NCI-H510A treated with DMSO at 0.1 percent for 48 hours (cell line): ENCODE data around the gene MTA1.
A peak's percentile ranks its signal among the peaks of the same experiment; 100 is the strongest.

Experiments used
- DNase-seq: peaks from one replicate; lab custom pipeline; 2025; lab: John Stamatoyannopoulos, UW

Gene MTA1

DNA sequence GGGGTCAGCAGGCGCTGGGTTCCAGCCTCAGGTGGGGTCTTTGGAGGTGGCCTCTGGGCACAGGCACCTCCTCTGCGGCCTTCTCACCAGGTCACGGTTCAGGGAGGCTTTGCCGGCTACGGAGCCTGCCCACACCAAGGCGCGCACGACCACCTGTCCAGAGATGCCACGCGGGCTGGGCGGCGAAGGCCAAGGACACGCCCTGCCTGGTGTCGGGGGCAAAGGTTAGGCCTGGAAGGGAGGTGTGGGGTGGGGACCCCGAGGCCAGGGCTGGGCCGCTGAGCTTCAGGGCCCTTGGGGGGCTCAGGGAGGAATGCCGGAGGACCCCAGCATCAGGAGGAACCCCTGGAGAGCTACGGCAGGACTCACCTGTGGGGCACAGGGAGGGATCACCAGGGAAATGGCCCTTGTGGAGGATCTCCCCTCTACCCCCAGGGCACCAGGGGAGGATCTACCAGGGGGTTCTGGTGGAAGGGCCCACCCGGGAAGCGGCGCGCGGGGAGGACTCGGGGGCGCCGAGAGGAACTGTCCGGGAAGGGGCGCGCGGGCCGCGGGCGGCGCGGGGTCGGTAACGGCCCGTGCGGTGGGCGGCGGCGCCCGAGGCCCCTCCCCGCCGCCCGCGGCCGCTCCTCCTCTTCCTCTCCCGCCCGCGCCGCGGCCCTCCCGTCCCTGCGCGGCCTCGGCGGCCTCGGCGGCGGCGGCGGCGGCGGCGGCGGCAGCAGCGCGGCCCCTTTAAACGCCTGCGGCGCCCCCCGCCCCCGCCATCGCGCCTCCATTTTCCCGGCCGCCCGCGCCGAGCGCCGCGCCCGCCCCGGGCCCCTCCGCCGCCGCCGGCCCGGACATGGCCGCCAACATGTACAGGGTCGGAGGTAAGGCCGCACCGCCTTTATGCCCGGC lies at the start of gene MTA1:
TSS of gene MTA1 (plus strand) at position 633 of the 897 bp plus-strand sequence. CDS start at position 842, 209 bp downstream.
- DNase-seq = peak; percentile 23

DNA sequence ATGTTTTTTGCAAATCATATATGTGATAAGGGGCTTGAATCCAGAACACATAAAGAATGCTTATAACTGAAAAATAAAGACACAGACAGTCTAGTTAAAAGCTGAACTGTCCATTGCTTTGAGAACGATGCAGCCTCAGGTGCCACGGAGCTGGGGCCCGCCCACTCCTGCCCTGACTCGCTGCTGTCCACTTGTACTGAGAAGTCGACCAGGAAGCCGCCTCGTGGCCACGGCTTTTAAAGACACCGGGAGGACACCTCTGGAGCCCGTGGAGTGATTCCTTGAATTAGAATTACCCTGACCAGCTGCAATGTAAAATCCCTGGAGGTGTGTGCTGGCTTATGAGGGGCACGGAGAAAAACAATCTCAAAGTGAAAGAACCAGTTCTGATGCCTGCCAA lies 45.2 kb upstream of the MTA1 start:
- no peak for DNase-seq

DNA sequence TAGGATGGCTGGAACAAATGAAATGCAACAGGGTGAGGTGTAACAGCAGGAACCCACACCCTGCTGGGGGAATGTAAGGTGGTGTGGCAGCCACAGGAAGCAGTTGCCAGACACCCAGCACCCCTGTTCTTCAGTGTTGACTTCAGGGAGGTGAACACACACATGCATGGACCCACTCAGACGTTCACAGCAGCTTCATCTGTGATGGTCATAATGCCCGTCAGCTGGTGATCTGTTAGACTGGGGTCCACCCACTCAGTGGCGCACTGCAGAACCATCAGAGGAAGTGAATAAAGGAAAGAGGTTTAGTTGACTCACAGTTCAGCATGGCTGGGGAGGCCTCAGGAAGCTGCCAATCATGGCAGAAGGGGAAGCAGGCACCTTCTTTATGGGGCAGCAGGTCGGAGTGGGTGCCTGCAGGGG lies 44.0 kb upstream of the MTA1 start:
- DNase-seq = no peak

DNA sequence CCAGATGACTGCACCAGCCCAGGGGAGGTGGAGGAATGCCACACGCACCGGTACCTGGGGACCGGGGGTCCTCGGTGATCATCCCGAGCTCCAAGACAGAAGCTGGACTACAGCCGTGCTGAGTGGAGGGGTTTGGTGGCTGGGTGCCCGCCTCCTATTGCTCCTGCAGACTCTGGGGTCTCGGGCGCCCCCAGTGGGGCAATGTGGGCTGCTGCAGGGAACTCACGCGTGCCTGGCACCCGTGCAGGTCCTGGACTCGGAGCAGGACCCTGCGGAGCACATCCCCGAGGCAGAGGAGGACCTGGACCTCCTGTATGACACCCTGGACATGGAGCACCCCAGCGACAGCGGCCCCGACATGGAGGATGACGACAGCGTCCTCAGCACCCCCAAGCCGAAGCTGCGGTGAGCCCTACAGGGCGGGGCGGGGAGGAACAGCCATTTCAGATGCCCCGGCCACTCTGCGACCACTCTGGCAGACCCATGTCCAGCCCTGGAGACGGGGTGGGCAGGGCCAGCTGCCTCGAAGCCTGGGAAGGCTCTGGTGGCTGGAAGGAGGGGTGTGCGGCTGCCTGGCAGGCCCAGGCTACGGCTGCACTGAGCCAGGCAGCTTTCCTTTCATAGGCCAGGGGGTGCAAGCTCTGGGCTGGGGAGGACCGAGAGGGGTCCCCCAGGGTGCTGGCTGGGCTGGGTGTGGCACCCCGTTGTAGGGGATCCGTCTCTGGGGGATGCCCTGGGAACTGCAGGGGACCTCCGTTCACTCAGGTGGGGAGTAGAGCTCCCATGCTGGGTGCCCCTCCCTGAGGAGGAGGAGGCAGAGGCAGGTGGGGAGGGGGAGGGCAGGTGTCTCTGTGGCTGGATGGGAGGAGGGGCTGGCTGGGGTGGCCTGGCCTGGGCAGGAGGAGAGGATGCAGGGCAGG lies 42.8 kb upstream of the MTA1 start:
- no peak for DNase-seq

DNA sequence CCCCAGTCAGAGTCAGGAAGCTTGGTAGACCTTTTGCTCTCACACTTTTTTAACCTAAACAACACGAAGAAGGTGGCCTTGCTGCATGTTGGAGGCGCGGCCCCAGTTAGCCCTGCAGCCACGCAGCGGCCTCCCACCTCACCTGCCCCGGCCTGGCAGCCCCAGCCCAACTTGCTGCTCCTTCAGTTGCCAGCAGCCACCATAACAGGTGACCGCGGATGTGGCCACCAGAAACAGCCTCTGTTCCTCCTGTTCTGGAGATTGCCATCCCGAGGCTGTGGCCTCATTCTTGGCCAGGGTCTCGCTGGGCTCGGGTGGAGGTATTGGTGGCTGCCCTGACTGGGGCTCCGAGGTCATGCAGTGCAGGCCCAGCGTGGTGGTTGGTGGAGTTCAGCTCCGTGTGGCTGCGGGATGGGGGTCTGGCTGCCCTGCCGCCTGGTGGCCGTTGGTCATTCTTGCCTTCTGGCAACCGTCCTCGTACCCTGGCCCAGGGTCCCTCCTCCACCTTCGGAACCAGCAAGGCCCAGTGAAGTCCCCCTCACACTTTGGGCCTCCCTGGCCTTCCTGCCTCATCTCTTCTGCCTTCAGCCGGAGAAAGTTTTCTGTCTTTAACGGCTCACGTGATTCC lies 42.0 kb upstream of the MTA1 start:
- DNase-seq = no peak

DNA sequence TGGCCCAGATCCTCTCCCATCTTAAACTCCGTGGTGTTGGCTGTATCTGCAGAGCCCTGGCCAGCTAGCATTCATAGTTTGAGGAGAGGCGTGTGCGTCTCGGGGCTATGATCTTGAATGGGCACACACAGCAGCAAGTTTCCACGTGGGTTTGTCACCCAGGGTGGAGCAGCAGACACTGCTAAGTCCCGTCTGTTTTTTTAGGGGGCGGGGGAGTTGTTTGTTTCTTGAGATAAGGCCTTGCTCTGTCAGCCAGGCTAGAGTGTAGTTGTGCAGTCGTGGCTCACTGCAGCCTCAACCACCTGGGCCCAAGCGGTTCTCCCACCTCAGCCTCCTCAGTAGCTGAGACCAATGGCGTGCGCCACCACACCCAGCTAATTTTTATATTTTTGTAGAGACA lies 41.4 kb upstream of the MTA1 start:
- no peak for DNase-seq

DNA sequence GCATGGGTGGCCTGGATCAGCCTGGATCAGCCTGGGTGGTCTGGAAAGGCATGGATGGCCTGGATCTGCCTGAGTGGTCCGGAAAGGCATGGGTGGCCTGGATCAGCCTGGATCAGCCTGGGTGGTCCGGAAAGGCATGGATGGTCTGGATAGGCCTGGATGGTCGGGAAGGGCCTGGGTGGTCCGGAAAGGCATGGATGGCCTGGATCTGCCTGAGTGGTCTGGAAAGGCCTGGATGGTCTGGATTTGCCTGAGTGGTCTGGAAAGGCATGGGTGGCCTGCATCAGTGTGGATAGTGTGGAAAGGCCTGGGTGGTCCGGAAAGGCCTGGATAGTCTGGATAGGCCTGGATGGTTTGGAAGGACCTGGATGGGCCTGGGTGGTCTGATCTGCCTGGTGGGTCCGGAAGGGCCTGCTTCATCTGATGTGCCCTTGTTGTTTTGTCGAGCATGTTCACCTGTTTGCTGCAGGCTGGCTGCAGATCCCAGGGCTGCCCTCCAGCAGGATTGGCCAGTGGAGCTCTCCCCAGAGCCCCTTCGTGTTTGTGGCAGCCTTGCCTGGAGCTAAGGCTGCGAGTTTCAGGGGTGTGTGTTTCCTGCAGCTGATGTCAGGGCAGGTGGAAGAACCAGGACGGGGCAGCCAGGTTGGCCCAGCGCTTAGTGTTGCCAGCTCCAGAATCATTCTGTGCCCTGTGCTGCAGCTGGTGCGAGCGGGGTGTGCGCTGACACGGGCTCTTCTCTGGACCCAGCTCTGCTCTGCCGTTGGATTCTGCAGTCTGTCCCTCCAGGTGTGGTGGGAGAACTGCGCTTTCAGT lies 40.5 kb upstream of the MTA1 start:
- no peak for DNase-seq

DNA sequence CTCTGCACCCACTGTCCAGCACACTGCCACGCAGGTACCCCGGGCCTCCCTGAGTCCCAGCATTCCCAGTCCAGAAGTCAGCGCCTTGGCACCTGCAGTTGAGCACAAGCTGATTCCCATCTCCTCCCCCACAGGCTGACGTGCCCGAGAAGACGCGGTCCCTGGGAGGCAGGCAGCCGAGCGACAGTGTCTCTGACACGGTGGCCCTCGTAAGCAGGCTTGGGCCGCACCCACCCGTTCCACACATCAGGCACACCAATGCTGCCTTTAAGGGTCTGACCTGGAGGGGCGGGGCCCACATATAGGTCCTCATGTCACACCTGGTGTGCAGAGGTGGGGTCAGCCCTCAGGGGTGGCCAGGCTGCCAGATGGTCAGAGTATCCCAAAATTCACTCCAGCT lies 39.7 kb upstream of the MTA1 start:
- no peak for DNase-seq

DNA sequence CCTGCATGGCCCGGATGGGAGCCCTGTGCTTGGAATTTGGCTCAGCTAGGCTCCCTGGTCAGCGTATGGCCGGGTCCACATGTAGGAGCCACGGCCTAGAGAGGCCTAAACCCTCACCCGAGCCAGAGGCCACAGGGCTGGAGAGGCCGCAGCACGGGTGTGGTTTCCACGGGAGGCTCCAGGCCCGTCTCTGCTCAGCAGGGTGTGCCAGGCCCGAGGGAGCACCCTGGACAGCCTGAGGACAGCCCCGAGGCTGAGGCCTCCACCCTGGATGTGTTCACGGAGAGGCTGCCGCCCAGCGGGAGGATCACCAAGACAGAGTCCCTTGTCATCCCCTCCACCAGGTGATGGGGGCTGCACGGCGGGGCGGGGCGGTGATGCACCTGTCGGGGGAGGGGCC lies 38.9 kb upstream of the MTA1 start:
- DNase-seq = no peak

DNA sequence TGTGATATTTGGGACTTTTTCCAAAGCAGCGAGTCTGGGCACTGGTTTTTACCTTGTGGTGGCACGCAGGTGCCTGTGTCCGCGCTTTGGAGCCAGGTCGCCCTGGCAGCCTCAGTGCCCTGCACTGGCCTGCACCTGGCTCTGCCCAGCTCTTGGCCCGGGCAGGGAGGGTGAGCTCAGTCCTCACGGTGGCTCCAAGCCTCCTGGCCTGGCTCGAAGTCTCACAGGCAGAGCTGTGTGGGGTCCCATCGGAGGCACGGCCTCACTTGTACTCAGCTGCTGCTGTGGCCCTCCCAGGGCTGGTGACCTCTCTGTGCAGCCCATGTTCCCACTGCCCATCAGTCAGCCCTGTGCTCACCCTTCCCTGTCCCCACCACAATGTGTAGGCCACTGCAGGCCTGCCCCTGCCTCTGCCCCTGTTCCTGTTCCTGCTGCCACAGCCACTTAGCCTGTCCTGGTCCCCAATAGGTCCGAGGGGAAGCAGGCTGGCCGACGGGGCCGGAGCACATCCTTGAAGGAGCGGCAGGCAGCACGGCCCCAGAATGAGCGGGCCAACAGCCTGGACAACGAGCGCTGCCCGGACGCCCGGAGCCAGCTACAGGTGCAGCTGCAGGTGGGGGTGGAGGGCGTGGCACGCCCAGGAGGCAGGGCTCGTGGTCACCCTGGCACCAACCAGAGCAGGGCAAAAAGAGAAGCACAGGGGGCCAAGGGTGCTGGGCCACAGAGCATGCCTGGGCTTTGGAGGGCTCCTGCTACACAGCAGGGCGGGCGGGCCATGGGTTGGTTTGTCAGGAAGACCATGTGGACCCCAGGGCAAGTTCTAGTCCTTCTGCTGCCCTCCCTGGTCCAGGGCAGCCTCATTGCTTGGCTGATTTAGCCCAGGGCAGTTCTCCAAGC lies 37.9 kb upstream of the MTA1 start:
- DNase-seq = no peak

DNA sequence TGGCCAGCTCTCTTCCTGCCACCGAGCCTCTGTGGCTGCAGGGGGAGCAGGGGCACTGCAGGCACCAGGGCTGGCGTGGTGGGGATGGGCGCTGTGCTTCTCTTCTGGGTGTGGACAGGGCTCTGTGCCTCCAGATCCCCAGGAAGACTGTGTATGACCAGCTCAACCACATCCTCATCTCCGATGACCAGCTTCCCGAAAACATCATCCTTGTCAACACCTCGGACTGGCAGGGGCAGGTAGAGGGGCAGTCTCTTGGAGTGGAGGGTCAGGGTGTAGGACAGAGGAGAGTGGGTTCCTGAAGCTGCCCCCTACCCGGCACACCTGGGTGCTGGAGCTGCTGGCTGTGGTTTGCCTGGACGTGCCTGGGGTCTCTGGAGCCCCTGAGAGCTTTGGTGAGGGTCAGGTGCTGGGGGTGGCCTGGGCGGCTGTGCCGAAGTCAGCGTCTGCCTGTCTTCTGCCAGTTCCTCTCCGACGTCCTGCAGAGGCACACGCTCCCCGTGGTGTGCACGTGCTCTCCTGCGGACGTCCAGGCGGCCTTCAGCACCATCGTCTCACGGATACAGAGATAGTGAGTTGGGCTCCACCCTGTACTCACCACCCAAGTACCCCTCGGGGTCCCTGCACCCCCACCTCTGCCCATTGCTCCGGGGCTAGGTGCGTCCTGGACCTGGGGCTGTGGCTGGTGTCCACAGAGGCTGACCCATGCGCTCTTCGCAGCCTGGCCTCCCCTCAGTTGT lies 37.1 kb upstream of the MTA1 start:
- no peak for DNase-seq

DNA sequence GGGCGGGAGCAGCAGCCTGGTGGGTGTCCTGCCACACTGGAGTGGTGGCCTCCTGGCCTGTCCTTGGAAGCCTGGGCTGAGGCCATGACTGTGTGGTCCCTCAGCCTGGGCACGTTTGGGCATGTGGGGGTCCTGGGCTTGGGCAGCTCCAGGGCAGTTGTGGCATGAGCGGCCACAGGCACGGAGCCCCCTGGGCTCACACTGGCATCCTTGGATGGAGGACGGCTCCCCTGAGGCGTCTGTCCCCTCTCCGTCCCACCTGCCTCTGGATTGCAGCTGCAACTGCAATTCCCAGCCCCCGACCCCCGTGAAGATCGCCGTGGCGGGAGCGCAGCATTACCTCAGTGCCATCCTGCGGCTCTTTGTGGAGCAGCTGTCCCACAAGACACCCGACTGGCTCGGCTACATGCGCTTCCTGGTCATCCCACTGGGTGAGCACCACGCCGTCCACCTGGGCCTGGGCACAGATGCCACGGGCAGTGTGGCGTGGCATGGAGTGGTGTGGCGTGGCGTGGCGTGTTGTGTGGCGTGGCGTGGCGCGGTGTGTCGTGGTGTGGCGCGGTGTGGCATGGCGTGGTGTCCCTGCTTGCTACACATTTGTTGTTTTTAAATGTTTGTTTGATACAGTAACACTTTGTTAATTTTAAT lies 36.4 kb upstream of the MTA1 start:
- no peak for DNase-seq

DNA sequence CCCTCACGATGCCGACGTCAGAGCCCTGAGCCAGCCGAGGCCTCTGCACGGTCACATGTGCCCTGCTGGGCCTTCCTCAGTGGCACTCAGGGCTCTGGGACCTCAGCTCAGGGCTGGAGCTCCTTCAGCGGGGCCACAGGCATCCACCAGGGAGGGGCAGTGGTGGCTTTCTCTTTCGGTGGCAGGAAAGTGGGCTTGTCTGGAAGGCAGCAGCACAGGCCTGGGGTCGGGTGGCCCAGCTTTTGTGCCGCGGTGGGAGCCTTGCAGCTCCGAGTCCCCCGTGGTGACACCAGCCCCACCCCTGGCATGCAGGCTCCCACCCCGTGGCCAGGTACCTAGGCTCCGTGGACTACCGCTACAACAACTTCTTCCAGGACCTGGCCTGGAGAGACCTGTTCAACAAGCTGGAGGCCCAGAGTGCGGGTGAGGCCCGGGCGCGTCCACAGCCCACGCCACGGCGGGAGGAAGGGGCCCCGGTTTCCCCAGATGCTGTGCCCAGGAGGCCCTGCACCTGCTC lies 35.5 kb upstream of the MTA1 start:
- DNase-seq = no peak

DNA sequence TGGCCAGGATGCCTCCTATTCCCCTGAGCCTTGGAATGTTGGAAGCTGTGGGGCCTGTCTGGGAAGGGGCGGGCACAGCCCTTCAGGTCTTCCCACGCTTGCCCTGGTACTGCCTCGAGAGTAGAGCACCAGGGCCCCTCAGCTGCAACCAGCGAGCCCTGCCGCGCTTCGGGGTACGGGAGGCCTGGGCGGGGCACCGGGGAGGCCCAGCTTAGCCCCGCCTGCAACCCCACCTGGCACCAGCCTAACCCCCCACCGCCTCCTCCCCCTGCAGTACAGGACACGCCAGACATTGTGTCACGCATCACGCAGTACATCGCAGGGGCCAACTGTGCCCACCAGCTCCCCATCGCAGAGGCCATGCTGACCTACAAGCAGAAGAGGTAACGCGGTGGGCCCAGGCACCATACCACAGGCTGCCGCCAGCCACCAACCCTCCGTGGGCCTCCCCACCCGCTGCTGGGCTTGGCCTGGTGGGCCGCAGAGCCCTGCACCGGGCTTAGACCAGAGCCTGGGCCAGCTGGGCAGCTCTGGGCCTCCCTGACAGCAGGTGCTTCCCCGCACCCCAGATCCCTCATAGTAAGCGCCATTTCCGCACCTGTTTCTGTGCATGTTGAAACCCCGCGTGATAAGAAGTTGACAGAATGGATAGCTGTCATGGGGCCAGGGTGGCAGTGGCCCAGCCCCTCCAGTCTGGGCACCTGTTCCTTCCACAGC lies 34.9 kb upstream of the MTA1 start:
- no peak for DNase-seq

DNA sequence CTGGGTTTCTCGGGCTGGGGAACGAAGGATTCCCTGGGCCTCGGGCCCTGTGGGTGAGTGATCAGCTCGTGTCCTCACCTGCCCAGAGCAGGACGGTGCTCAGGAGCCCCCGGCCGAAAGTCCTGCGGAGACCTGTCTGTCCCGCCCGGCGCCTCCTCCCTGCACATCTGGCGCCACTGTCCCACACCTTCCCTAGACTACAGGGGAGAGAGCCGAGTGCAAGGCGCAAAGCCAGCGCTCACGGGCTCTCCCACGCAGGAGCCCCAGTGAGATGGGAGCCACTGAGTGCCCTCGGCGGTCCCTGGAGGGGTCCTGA lies 34.3 kb upstream of the MTA1 start:
- no peak for DNase-seq

DNA sequence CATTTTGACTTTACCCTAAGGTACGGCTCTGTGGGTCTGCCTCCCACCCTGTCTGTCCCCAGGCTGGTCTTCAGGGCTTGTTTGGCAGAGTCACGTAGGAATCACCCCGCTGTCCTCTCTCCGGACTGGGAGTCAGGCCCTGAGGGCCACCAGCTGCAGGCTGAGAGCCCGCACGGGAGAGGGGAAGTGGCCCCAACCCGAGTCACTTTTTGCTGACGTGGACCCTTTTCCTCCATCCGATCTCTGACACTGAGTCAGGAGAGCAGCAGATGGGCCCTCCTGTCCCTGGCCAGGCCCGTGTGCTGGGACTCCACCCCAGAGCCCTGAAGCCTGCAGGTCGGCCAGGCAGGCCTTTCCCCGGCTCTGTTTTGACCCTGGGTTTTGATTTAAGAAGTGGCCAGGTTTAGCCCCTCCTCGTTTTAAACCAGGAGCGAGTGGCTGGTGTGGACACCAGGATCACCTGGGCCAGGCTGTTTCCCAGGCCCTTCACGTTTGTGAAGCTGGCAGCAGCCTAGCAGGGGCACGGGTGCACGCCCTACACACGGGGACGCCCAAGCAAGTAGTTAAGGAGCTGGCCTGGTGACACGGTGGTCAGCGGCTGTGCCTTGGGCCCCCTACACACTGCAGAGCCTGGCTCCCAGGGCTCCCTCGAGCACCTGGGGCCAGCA lies 33.8 kb upstream of the MTA1 start:
- DNase-seq = no peak

DNA sequence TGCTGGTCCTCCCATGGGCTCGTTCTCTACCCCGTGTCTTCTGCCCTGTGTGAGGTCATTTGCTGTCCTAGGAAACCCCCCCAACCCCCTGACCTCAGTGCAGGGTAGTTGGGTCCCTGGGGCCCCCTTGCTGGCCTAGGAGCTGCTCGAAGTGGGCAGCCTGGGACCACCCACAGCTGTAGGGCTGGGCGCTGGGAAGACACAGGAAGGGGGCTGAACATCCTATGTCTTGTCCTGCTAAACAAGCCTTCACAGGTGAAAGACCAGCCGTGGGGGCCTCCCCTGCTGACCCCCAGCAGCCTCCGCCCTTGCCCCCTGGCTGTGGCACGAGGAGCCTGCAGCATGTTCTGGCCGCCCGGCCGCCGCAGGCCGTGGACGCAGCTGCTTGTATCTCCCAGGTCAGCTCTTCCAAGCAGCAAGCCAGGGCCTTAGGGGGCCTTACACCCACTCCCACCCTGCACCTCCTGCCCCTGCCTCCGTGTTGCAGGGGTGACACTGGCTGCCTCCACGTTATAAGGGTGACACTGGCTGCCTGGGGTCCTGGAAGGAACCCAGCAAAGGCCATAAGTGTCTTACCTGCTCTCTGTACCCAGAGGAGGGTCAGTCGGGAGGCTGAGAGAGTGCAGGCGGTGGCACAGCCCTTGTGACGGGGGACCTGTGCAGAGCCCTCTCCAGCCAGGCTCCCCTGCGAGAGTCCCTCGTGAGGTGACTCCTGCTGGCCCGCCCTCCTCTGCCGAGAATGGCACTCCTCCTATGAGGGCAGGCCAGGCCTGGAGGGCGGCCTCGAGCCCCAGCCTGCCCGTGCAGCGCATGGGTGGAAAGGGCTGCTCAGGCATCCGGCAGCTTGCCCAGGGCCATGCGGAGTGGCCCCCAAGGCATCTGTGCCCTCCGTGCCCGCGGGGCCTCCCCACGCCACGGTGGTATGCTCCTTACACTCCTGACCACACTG lies 32.8 kb upstream of the MTA1 start:
- no peak for DNase-seq
